Esophagus mucosa (tissue), 1 donor: ENCODE data around the gene MBLAC1. TPM values are rescaled to one million over a fixed set of nuclear protein-coding genes. Genes with fewer than 3 reads are reported as not detected.

ENCODE experiments used
- ATAC-seq: fragments of 200-7000 bp; cut with Tn5 transposase; one replicate; pipeline ENCODE4 v1.9.1; 2020
- total RNA-seq: library from RNA; stranded (reverse); gene quantifications from one replicate; pipeline ENCODE4 v1.2.4, GENCODE V29; 2023
- donor health status: DM: yes; HTN: yes; CAD: no.

The MBLAC1 gene
- total RNA-seq, 1 donor from 2014 or later: 1.7 TPM

DNA sequence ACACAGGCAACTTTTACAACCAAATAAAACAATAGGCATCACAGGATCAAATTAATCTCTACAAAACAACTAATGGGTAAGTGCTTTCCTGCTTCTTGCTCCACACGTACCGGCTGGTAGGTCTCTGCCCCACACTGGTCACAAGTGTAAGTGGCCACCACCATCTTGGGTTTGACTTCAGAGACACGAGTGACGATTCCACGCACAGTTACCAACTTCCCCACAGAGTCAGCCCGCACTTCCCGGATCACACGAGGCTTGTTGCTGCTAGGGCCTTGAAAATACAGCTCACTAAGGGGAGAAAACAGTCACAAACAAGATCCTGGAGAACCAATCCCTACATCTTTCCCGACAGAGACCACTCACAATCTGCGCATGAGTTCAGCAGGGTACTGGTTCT, 27.9 kb upstream of the MBLAC1 start:
- ATAC-seq: no peak

- no peak for ATAC-seq
Observed at GRCh38 chr7:100099452-100099851, 27.3 kb upstream of the MBLAC1 start.

GRCh38 chr7:100100420-100101015, 26.2 kb upstream of the MBLAC1 start:
- peak; percentile 89 for ATAC-seq

DNA sequence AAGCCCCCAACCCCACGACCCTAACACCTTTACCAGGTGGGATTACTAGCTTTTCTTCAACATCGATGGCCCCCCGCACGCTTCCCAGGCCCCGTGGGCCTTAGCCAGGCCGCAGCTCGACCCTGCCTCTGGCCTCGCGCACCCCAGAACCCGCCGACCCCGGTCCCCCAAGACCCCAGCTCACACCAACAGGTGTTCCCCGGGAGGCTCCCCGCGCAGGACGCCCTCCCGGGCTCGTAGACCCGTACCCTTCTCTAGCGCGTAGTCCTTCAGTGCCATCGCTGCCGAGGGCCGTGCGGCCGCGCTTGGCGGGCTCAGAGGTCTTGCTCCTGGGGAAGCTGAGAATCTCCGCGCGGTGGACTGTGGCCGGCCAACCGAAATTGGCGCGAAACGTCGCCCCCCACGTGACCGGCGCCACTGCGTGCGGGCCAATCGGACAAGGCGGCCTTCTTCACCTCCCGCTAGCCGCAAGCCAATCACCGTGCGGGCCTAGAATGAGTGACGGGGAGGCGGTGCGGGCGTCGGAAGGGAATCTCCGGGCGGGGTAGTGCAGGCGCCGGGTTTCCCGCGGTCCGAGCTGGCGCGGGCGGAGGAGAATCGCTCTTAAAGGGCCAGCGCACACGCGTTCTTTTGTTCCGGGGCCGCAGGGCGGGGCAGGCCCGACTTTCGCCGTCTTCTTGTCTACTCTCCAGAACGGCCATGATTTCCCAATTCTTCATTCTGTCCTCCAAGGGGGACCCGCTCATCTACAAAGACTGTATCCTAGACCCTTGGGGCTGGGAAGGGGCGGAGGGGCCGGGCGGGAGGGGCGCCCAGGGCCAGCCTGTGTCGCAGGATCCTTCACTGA, 25.5 kb upstream of the MBLAC1 start, which contains the start of the genes AP4M1 and MCM7:
AP4M1 (plus strand) TSS at position 628 of the 847 bp plus-strand sequence; CDS start at position 700, 72 bp downstream.
MCM7 (minus strand) TSS at position 382 of the 847 bp plus-strand sequence; CDS start at position 279, 103 bp downstream.
- peak; percentile 94 for ATAC-seq

GRCh38 chr7:100102950-100103840, 23.6 kb upstream of the MBLAC1 start:
- ATAC-seq: no peak

- ATAC-seq: no peak
Observed at GRCh38 chr7:100105534-100105933, 21.2 kb upstream of the MBLAC1 start.

- ATAC-seq: no peak
Observed at GRCh38 chr7:100106633-100107032, 20.1 kb upstream of the MBLAC1 start.

DNA sequence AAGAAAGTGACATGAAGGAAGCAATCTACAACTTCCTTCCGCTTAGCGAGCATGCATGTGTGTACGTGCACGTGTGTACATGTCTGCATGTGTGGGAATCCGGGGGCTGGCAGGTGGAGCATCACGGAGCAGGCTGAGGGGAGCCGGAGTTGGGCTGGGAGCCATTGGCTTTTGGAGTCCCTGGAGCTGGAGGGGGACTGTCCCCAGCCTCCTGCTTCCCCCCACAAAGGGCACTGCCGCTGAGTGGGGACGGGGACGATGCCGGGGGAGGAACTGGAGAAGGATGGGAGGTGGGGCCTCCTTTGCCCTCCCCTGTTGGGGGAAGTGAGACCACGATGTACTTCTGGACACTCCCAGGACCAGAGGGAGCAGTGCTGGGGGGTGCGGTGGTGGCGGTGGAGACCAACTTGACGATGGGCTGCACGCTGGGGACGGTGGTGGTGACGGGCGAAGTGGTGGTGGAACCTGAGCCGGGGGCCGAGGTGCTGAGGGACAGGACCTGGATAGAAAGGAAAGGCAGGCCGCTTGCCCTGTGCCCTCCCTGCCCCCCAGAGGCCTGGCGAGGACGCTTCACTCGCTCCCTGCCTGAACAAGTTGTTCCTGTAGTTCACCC, 19.5 kb upstream of the MBLAC1 start:
- ATAC-seq: no peak

DNA sequence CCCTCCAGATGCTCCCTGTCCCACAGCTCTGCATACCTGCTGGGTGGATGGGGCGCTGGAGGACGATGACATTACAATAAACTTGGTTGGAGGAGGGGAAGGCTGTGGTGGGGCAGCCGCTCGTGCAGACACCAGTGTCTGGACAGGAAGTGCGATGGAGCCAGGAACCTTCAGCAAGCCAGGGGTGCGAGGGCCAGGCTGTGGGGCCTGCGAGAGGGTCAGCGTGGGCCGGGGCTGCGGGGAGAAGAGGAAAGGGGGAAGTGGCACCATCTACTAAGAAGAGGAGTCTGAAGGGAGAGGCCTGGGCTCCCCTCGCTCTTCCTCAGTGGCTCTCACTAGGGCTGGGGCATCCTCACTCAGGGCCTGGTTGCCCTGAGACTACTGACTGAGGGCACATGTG, 18.9 kb upstream of the MBLAC1 start:
- ATAC-seq: no peak

DNA sequence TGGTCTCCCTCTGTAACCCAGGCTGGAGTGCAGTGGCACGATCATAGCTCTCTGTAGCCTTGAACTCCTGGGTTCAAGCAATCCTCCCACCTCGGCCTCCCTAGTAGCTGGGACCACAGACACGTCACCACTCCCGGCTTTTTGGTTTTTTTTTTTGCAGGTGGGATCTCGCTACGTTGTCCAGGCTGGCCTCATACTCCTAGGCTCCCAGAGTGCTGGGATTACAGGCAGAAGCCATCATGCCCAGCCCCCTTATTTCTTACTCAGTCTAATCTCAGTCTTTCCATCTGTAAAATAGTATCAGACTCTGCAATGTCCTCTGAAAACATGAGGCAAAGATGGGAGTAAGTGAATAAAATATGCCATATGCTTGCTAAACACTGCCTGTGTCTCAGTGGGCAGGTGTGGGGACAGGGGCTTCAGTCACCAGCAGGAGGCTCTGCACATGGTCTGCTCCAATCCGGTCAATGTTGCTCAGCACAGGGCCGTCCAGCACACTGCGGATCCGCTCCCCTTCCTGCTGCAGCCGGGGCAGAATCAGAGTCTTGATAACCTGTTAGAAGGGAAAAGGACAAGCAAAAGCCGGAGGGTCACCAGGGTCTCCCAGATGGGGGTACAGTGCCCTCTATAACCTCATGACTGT, 17.1 kb upstream of the MBLAC1 start:
- ATAC-seq: no peak

DNA sequence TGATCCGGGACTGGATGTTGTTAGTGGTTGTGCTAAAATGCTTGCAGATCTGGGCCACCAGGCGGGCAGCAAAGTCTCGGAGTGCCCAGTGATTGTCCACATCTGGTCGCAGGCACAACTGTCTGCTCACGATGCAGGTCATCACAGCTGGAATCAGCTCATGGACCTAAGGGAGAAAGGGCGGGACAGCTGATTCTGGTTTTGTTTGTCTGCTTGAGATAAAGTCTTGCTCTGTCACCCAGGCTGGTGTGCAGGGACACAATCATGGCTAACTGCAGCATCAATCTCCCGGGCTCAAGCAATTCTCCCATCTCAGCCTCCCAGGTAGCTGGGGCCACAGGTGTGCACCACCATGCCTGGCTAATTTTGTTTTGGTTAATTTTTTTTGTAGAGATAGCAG, 15.6 kb upstream of the MBLAC1 start:
- no peak for ATAC-seq

DNA sequence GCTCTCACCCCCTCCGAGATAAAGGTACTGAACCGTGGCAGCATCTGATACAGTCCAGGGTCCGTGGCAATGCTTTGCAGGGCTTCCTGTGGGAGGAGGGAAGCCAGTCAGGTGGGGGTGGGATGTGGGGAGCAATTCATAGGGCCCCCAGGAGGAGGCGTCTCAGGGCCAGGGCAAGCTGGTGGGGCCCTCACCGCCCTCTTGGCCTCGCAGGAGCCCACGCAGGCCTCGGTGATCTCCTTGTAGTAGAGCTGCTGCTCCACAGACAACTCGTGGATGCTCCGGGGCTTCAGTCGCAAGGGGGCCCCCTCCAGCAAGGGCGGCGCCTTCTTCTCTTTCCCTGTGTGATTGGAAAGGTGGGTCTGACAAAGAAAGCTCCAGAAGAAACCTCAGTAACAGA, 14.9 kb upstream of the MBLAC1 start:
- no peak for ATAC-seq

DNA sequence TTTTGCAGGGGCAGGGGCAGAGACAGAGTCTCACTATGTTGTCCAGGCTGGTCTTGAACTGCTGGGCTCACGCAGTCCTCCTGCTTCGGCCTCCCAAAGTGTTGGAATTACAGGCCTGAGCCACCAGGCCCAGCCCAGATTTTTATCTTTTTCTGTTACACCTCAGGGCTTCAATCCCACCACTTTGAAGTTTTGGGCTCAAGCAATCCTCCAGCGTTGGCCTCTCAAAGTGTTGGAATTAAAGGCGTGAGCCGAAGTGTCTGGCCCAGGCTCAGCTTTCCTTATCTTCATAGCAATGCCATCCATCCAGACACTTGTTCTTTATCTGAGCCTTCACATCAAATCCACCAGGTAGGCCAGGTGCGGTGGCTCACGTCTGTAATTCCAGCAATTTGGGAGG, 11.7 kb upstream of the MBLAC1 start:
- ATAC-seq: no peak

- no peak for ATAC-seq
Observed at GRCh38 chr7:100118388-100119071, 8.2 kb upstream of the MBLAC1 start.

- ATAC-seq: peak; percentile 83
Observed at GRCh38 chr7:100119072-100119969, 7.4 kb upstream of the MBLAC1 start, which contains the start of the genes CNPY4 and TAF6. TSS of gene CNPY4 (plus strand) at chr7:100119634. CDS start at chr7:100119745, 111 bp downstream. TSS of gene TAF6 (minus strand) at chr7:100119358. CDS start at chr7:100114209, 5,149 bp downstream.

DNA sequence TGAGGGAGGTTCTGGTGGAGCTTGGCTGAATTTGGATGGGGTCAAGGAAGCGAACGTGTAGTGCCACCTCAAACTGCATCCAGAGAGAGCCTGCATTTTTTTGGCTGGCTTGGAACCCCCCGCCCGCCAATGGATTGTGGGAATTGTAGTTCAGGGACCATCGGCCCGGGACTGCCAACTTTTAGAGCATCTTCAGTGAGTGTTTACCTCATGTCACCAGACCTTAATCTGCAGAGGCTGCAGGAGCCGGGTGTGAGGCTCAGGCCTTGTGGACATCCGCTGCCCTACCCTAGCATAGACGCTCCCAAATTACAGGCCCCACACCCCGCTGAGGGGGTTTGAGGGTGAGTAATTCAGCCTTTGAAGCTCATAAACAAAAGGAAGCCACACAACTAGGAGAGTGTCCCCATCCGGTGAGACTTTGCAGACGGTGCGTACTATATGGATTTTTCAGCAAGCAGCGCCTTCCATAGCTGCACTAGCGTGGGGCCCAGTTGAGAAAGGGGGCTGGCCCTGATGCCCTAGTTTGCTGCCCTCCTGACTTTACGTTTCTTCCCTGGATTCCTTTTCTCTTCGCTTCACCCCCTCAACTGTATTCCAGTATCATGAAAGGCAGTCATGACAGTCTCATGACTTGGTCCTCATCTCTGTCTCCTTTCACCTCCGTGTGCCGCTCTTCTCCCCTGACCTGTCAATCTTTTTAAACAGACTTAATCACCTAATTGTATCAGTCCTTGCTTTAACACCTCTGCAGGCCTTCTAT, 6.6 kb upstream of the MBLAC1 start:
- peak; percentile 33 for ATAC-seq

- ATAC-seq: no peak
Observed at GRCh38 chr7:100120733-100121036, 6.1 kb upstream of the MBLAC1 start.

DNA sequence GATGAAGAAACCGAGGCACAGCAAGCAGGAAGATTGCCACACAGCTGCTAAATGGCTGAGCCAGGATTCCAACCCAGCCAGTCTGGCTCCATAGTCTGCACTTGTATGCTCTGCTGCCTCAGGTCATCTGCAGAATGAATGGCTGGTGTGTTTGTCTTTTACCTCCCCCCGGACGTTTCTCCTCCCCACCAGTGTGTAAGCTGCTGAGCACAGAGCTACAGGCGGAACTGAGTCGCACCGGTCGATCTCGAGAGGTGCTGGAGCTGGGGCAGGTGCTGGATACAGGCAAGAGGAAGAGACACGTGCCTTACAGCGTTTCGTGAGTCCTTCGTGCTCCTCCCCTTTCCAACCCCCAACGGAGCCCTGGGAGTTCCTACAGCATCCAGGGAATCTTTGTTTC, 4.7 kb upstream of the MBLAC1 start:
- ATAC-seq: peak; percentile 11

- ATAC-seq: no peak
Observed at GRCh38 chr7:100122568-100122967, 4.2 kb upstream of the MBLAC1 start.
